IPS-20b (cell line): ENCODE measurements around the gene HCLS1.
"Not testable (repeated sequence)": the region's sequence is repeated elsewhere in the genome, so short reads cannot be mapped to it uniquely, and the experiment has no call there.

Experiments used
- H3K27ac ChIP-seq: one replicate; pipeline ENCODE4 v1.5.1; 2013; ENCODE audit warnings: low read length
- H3K27me3 ChIP-seq: 2 replicates; pipeline ENCODE4 v1.6.1; 2013; ENCODE audit warnings: mild to moderate bottlenecking, low read length, inconsistent platforms; ENCODE audit not compliant: insufficient read depth
- H3K36me3 ChIP-seq: 2 replicates; pipeline ENCODE4 v1.6.1; 2013; ENCODE audit warnings: low read depth, mild to moderate bottlenecking, inconsistent platforms, low read length, moderate library complexity; ENCODE audit not compliant: insufficient read depth
- H3K4me1 ChIP-seq: 2 replicates; pipeline ENCODE4 v1.6.1; 2013; ENCODE audit warnings: mild to moderate bottlenecking, control low read depth, inconsistent platforms, low read length, moderate library complexity; ENCODE audit not compliant: insufficient read depth
- H3K4me3 ChIP-seq: 2 replicates; pipeline ENCODE4 v1.5.1; 2013; ENCODE audit warnings: mild to moderate bottlenecking, low read length, inconsistent platforms
- H3K9ac ChIP-seq: 2 replicates; pipeline ENCODE4 v1.6.1; 2013; ENCODE audit warnings: low read depth, mild to moderate bottlenecking, inconsistent platforms, low read length, moderate library complexity
- H3K9me3 ChIP-seq: 2 replicates; pipeline ENCODE4 v1.6.1; 2013; ENCODE audit warnings: mild to moderate bottlenecking, low read depth, low read length, inconsistent platforms; ENCODE audit not compliant: insufficient read depth

The HCLS1 gene, protein sequence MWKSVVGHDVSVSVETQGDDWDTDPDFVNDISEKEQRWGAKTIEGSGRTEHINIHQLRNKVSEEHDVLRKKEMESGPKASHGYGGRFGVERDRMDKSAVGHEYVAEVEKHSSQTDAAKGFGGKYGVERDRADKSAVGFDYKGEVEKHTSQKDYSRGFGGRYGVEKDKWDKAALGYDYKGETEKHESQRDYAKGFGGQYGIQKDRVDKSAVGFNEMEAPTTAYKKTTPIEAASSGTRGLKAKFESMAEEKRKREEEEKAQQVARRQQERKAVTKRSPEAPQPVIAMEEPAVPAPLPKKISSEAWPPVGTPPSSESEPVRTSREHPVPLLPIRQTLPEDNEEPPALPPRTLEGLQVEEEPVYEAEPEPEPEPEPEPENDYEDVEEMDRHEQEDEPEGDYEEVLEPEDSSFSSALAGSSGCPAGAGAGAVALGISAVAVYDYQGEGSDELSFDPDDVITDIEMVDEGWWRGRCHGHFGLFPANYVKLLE

DNA sequence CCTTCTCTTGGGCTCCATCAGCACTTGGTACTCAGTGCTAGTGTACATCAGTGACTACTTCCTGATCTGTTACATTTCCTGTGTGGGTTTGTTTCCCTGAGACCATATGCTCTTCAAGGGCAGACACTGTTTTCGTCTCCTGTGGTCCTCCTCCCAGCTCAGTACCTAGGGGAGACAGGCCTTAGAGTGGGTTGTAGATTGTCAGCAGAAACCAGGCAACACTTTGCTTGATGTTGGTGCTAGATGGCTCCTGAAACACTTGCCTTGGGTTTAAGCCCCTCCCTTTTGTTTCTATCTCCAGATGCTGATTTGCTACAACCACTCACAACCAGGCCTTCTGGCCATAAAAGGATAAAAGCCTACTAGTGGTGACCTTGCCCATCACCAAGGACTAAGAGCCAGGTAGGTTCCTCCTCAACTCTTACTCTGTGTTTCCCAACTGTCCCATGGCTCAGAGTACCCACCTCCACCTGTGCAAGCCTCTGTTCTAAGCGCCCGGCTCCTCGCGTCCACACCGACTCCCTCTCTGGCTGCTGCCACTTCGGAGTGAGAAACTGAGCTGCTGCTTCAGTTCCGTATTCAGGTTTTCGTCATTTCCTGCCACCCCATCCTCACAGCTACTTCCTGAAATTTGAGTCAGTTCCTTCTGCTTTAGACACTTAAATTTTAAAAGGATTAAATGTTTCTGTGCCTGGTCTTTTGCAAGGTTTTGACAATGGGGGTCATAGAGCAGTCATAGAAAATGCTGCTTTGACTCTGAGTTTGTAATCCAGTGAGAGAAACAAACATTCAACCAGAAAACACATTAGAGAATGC is at the start of gene HCLS1:
HCLS1 (minus strand) TSS at position 548 of the 816 bp plus-strand sequence. CDS start 2,556 bp downstream, outside the sequence.
- Histone ChIP-seq H3K9me3 (no peaks in the 10 kb centered on the region), H3K36me3 (peaks cover 27% of the 10 kb centered on the region), H3K27me3 (no peaks in the 10 kb centered on the region), H3K4me3 (no peak within 1 kb of the TSS), H3K9ac (no peak within 1 kb of the TSS), H3K4me1 (no peaks in the 10 kb centered on the region), H3K27ac (no peak within 1 kb of the TSS)

DNA sequence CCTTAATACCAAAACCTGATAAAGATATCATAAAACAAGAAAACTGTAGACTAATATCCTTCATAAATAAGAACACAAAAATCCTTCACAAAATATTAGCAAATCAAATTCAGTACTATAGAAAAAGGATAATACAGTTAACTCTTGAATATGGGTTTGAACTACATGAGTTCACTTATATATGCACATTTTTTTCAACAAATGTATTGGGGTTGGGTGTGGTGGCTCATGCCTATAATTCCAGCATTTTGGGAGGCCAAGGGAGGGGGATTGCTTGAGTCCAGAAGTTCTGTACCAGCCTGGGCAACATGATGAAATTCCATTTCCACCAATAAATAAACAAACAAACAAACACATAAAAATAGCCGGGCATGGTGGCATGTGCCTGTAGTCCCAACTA is 49.6 kb upstream of the HCLS1 start:
- Histone ChIP-seq H3K4me3 (no peak overlapping the region), H3K9ac (no peak overlapping the region), H3K9me3 (no peaks in the 10 kb centered on the region), H3K36me3 (peaks cover 30% of the 10 kb centered on the region), H3K4me1 (no peaks in the 10 kb centered on the region), H3K27me3 (no peaks in the 10 kb centered on the region), H3K27ac (no peak overlapping the region)

DNA sequence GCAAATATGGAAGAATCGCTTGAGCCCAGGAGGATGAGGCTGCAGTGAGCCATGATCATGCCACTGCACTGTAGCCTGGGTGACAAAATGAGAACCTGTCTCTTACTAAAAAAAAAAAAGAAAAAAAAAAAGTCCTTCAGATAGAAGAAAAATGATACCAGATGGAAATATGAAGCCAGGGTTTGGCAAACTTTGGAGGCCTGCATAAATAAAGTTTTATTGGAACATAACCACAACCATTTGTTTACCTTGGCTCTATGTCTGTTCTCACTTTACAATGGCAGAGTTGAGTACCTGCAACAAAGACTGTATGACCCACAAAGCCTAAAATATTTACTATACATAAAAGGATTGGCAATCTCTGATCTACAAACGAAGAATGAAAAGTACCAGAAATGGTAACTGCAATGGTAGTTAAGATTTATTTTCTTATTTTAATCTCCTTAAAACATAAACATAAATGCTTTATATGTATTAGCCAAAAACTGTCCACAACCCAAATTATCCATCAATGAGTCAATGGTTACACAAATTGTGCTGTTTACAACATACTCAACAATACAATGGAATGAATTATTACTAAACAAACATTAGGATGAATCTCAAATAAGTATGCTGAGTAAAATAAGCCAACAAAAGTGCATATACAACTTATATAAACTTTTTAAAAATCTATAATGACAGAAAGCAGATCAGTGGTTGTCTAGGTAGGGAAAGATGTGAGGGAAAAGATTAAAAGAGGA is 47.0 kb upstream of the HCLS1 start:
- Histone ChIP-seq H3K4me3 (no peak overlapping the region), H3K27ac (no peak overlapping the region), H3K4me1 (no peaks in the 10 kb centered on the region), H3K36me3 (peaks cover 7% of the 10 kb centered on the region; the same call in 1 of the 2 replicates), H3K9me3 (no peaks in the 10 kb centered on the region), H3K27me3 (no peaks in the 10 kb centered on the region), H3K9ac (no peak overlapping the region)

DNA sequence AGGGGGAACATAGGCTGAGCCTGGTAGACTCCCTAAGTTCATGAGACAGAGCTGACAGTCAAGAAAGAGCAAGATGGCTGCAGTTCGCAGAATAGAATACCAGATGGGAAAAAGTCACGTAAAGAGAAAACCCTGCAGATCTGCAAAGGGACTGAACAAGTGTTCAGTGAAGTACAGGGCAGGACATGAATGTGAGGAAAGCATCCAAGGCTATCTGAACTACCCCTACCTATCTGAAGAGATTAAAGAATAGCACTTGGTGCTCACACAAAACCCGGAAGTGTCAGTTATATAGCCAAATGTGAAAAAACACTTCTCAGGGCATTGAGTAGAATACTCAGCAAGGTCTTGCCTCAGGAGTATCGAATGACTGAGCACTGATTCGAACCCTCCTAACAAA is 44.8 kb upstream of the HCLS1 start:
- Histone ChIP-seq H3K9me3 (no peaks in the 10 kb centered on the region), H3K9ac (no peak overlapping the region), H3K4me1 (no peaks in the 10 kb centered on the region), H3K4me3 (no peak overlapping the region), H3K27ac (no peak overlapping the region), H3K36me3 (peaks cover 15% of the 10 kb centered on the region; the same call in 1 of the 2 replicates), H3K27me3 (no peaks in the 10 kb centered on the region)

DNA sequence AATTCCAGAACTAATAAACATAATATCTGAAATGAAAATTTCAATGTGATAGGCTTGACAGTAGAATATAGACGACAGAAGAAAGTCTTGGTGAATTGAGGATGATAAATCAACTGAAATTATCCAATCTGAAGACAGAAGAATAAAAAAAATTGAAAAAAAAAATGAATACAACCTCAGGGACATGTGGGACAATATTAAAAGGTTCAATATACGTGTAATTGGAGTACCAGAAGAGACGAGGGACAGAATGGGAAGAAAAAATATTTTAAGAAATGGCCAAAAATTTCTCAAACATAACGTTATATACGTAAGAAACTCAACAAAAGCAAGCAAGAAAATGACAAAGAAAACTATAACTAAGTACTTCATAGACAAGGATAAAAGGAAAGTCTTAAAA is 43.3 kb upstream of the HCLS1 start:
- Histone ChIP-seq H3K27me3 (no peaks in the 10 kb centered on the region), H3K9me3 (no peaks in the 10 kb centered on the region), H3K36me3 (peaks cover 21% of the 10 kb centered on the region; the same call in 1 of the 2 replicates), H3K27ac (no peak overlapping the region), H3K9ac (no peak overlapping the region), H3K4me1 (no peaks in the 10 kb centered on the region), H3K4me3 (no peak overlapping the region)

DNA sequence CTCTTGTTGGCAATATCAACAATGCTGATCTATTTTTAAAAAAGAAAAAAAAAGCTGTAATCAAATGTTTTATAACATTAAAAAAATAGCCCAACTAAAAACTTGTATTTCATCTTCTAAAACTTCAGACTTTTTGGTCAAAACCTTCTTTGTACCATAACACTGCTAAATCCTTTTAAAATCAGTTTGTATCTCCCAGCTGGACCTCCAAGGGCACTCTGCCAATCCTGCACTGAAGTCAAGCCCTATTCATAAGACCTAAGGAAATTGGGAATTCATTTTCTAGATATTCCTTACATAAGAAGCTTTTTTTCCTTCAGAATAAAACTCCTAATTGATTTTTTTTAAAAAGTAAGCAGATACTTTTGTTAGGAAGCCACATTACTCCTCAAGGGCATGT is 38.2 kb upstream of the HCLS1 start:
- Histone ChIP-seq H3K36me3 (peaks cover 49% of the 10 kb centered on the region), H3K27me3 (no peaks in the 10 kb centered on the region), H3K9ac (no peak overlapping the region), H3K9me3 (no peaks in the 10 kb centered on the region), H3K4me1 (no peaks in the 10 kb centered on the region), H3K27ac (no peak overlapping the region), H3K4me3 (no peak overlapping the region)

DNA sequence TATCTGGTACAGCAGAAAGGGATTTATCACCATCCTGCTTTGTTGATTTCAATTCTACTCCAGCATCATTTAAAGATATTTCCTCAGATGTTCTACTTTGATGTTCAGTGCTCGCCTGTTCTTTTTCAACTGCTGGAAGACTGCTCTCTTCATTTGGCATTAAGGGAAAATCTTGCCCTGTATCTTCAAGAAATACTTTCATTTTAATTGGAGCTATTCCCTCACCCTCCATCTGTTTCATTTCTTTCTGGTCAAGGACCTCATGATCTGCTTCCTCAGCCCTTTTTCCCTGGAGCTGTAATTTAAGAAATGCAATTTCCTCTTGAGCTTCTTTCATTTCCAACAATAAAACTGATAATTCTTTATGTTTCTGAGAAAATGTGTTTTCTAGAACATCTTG is 37.8 kb upstream of the HCLS1 start:
- Histone ChIP-seq H3K9ac (no peak overlapping the region), H3K4me3 (no peak overlapping the region), H3K27me3 (no peaks in the 10 kb centered on the region), H3K27ac (no peak overlapping the region), H3K4me1 (no peaks in the 10 kb centered on the region), H3K36me3 (peaks cover 49% of the 10 kb centered on the region), H3K9me3 (no peaks in the 10 kb centered on the region)

DNA sequence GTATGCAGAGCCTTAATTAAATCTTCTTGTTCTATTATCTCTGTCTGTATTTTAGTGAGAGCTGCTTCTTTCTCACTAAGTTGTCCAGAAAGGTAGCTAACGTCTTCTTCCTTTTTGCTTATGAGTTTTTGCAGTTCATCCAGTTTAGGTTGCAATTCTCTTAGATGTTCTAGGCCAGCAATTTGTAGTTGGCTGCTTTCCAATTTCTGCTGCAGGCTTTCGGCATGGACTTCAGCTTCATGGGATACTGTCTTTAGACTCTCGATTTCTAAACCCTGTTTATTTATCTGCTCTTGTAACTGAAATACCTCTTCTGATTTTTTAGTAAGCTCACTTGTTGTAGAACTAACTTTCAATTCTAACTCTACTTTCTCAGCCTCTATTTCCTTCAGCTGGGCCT is 35.5 kb upstream of the HCLS1 start:
- Histone ChIP-seq H3K27ac (no peak overlapping the region), H3K4me3 (no peak overlapping the region), H3K36me3 (peaks cover 63% of the 10 kb centered on the region), H3K4me1 (no peaks in the 10 kb centered on the region), H3K27me3 (no peaks in the 10 kb centered on the region), H3K9me3 (no peaks in the 10 kb centered on the region), H3K9ac (no peak overlapping the region)

DNA sequence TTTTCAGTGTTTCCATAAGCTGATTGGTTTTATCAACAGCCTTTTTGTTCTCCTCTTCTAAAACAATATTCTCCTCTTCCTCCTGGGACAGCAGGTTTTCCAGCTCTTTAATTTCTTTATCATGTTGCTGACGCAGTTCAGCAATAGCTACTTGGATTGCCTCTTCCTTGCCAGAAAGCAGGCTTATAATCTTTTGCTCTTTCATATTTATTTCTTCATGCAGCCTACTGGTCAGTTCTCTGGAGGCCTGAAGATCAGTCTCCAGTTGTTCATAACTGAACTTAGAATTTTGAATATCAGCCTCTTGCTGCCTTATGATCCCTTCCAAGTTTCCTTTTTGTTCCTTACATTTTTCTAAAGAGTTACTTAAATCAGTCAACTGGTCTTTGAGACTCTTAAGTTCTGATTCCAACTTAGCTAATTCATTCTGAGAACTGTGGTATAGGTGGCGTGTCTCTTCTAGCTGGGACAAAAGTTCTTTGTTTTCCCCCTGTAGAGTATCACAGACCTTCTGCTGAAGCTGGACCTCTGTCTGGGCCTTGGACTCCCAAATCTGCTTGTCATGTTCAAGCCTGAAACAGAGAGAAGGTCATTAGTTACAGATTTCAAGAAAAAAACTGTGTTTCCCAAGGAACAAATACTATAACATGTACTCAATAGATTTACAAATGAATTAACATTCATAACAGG is 31.5 kb upstream of the HCLS1 start:
- Histone ChIP-seq H3K4me3 (no peak overlapping the region), H3K9ac (no peak overlapping the region), H3K27me3 (no peaks in the 10 kb centered on the region), H3K9me3 (no peaks in the 10 kb centered on the region), H3K4me1 (no peaks in the 10 kb centered on the region), H3K27ac (no peak overlapping the region), H3K36me3 (peaks cover 54% of the 10 kb centered on the region)

DNA sequence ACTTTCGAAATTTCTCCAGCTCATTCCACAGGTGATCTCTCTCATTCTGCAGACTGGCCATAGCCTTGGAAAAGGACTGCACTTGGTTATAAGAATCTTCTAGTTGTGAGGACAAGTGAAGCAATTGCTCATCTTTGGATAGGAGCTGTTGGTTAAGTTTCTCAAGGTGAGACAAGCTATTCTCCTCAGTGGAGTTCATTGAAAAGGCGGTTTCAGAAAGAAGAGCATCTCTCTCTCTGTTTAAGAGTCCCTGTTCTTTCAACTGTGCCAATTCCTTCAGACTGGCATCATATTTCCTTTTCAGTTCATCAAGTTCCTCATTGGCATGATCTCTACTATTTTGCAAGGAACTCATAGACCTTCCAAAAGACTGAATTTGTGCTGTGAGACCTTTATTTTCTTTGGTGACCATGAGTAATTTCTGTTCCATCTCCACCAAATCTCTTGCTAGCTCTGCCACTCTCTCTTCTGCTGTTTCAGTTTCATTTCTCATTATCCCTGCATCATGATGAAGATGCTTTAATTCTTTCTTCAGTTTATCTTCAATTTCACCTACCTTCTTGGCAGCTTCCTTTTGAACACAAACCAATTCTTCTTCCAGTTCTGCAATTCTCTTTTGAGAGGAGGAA is 30.2 kb upstream of the HCLS1 start:
- H3K4me1 ChIP-seq = no peaks in the 10 kb centered on the region
- no peak overlapping the region for H3K27ac ChIP-seq
- H3K36me3 ChIP-seq = peaks cover 41% of the 10 kb centered on the region
- H3K4me3 ChIP-seq = no peak overlapping the region
- H3K9ac ChIP-seq = no peak overlapping the region
- no peaks in the 10 kb centered on the region for H3K27me3 ChIP-seq
- no peaks in the 10 kb centered on the region for H3K9me3 ChIP-seq

DNA sequence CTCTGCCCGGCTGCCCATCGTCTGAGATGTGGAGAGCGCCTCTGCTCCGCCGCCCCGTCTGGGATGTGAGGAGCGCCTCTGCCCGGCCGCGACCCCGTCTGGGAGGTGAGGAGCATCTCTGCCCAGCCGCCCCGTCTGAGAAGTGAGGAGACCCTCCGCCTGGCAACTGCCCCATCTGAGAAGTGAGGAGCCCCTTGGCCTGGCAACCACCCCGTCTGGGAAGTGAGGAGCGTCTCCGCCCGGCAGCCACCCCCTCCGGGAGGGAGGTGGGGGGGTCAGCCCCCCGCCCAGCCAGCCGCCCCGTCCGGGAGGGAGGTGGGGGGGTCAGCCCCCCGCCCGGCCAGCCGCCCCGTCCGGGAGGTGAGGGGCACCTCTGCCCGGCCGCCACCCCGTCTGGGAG is 28.0 kb upstream of the HCLS1 start:
- H3K4me1 ChIP-seq, H3K9me3 ChIP-seq, H3K27me3 ChIP-seq, H3K27ac ChIP-seq, H3K9ac ChIP-seq, H3K4me3 ChIP-seq: not testable (repeated sequence)
- peaks cover 43% of the 10 kb centered on the region for H3K36me3 ChIP-seq
